GM10248 (cell line): ENCODE measurements around the gene POU5F1.
"Not testable (repeated sequence)": the region's sequence is repeated elsewhere in the genome, so short reads cannot be mapped to it uniquely, and the experiment has no call there.

ENCODE experiments used
- CTCF ChIA-PET: fragments of 300-600 bp; sonication (Branson Sonifier 250); formaldehyde crosslinking; extraction: SDS; loops from one replicate; lab custom pipeline; 2021; ENCODE audit warnings: antibody characterized with exemption; lab: Yijun Ruan, JAX
- POLR2A ChIA-PET: fragments of 350-650 bp; sonication (Branson Sonifier 250); formaldehyde crosslinking; extraction: SDS; loops from one replicate; lab custom pipeline; 2020; ENCODE audit warnings: antibody characterized with exemption; lab: Yijun Ruan, JAX
- DNase-seq: peaks from one replicate; pipeline ENCODE4 v3.0.0; 2012; ENCODE audit errors: extremely low spot score
- TF ChIP-seq, protein P1 (sequence below): IDR thresholded peaks from 2 replicates; pipeline ENCODE4 v1.5.1; 2012; ENCODE audit warnings: mild to moderate bottlenecking, low read depth; ENCODE audit errors: extremely low read depth, missing control alignments, control extremely low read depth

Gene POU5F1

GRCh38 chr6:31170600-31170881, at the start of gene POU5F1:
TSS of gene POU5F1 (minus strand) at chr6:31170682. CDS start at chr6:31170620, 62 bp downstream.
- ChIA-PET CTCF (no interaction called here), POLR2A (no interaction called here)
- DNase-seq, result no peak
- TF ChIP-seq, protein P1, sequence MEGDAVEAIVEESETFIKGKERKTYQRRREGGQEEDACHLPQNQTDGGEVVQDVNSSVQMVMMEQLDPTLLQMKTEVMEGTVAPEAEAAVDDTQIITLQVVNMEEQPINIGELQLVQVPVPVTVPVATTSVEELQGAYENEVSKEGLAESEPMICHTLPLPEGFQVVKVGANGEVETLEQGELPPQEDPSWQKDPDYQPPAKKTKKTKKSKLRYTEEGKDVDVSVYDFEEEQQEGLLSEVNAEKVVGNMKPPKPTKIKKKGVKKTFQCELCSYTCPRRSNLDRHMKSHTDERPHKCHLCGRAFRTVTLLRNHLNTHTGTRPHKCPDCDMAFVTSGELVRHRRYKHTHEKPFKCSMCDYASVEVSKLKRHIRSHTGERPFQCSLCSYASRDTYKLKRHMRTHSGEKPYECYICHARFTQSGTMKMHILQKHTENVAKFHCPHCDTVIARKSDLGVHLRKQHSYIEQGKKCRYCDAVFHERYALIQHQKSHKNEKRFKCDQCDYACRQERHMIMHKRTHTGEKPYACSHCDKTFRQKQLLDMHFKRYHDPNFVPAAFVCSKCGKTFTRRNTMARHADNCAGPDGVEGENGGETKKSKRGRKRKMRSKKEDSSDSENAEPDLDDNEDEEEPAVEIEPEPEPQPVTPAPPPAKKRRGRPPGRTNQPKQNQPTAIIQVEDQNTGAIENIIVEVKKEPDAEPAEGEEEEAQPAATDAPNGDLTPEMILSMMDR, result no peak

DNA sequence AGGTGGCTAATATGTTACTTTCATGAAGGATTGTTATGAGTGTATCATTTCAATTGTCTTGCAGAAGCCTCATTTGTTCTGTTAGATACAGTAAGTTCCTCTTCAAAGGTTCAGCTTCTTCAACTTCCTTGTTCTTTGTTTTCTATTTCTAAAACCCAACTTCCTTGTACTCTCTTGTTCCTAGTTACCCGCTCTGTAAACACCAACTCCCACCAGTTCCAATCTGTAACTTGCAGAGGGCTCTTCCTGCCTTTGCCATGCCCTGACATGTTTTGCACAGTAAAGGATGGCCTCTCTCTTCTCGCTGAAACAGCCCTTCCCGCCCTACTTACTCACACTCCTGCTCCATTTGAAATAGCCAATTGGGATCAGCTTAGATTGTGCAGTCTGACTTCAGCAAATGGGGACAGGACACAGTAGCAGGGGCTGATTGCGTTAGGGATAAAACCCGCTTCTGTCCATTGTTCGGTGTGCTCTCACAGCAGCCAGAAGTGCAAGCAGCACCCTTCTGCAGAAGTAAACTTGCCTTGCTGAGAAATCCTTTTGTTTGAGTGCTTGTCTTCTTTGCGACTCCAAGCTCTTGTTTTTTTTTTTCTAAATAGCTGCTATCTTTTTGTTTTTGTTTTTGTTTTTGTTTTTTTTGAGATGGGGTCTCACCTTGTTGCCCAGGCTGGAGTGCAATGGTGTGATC, 45.9 kb upstream of the POU5F1 start:
- no peak for DNase-seq
- POLR2A ChIA-PET, result no interaction called here
- CTCF ChIA-PET, result interaction anchor here (1.3 to 1.4 kb wide), 2 partner anchors 8 to 89 kb away, joined by 3 to 4 read pairs; no protein-coding TSS in a partner anchor
- TF ChIP-seq, protein P1, result no peak

GRCh38 chr6:31215216-31215615, 44.7 kb upstream of the POU5F1 start:
- DNase-seq, CTCF ChIA-PET, POLR2A ChIA-PET: not testable (repeated sequence)

GRCh38 chr6:31214516-31214915, 44.0 kb upstream of the POU5F1 start:
- DNase-seq, result no peak
- POLR2A ChIA-PET, result no interaction called here
- TF ChIP-seq, protein P1, result no peak
- CTCF ChIA-PET, result interaction anchor here (1.9 kb wide), 1 partner anchor 18 kb away, joined by 6 read pairs; no protein-coding TSS in a partner anchor

DNA sequence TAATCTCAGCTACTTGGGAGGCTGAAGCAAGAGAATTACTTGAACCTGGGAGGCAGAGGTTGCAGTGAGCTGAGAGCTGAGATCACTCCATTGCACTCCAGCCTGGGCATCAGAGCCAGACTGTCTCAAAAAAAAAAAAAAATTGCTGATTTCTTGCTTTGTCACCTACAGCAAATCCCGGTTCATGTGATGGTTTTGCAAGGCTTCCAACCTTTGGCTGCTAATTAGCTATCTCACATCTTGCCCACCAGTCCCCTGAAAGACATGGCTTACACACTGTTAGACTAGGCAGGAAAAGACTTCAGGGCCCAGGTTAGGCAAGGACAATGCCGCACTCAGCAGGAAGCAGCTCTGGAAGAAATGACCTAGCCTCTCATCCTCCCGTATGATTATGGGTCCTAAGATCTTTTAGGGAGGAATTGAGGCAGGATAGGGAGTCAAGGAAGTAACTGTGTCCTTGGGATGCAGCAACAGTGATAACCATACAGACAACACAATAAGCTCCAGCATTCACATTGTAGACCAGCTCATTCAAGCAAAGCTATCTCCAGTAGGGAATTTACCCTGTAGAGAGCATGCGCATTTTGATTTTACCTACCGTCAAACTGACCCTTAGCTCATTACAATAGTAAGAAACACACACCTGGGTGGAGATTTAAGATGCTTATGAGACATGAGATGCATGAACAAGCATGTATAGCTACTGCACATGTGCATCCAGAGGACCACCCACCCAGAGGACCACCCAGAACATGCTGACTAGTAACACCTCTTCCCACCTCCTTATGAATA, 40.5 kb upstream of the POU5F1 start:
- CTCF ChIA-PET, result interaction anchor here (0.9 to 2.2 kb wide), 6 partner anchors 14 to 231 kb away, joined by 3 to 8 read pairs (median 4); no protein-coding TSS in a partner anchor
- POLR2A ChIA-PET, result no interaction called here
- no peak for DNase-seq
- TF ChIP-seq, protein P1, result no peak

- no peak for DNase-seq
- TF ChIP-seq, protein P1, result no peak
- ChIA-PET POLR2A (no interaction called here), CTCF (interaction anchor here (0.9 to 1.7 kb wide), 3 partner anchors 13 to 66 kb away, joined by 3 to 5 read pairs (median 4); no protein-coding TSS in a partner anchor)
These were observed 39.6 kb upstream of the POU5F1 start for GRCh38 chr6:31210123-31210522.
